ENCODE measurements around the gene RRP1B.
"Not testable (repeated sequence)": the region's sequence is repeated elsewhere in the genome, so short reads cannot be mapped to it uniquely, and the experiment has no call there.

RRP1B gene

GRCh38 chr21:43659136-43660000 lies at the start of gene RRP1B, which contains the start of gene HSF2BP:
RRP1B (plus strand) TSS chr21:43659560; CDS start chr21:43659665, 105 bp downstream.
HSF2BP (minus strand) TSS chr21:43659488; CDS start chr21:43658096, 1,392 bp downstream.
- DNase-seq (ENCODE audit: low spot score), result peak; percentile 90

GRCh38 chr21:43611598-43612369 lies 47.6 kb upstream of the RRP1B start:
- peak; percentile 76 for DNase-seq (ENCODE audit: low spot score)

GRCh38 chr21:43613755-43614638 lies 45.4 kb upstream of the RRP1B start:
- DNase-seq (ENCODE audit: low spot score), result no peak

GRCh38 chr21:43614839-43615238 lies 44.5 kb upstream of the RRP1B start:
- no peak for DNase-seq (ENCODE audit: low spot score)

GRCh38 chr21:43616861-43617260 lies 42.5 kb upstream of the RRP1B start:
- DNase-seq (ENCODE audit: low spot score), result not testable (repeated sequence)

DNA sequence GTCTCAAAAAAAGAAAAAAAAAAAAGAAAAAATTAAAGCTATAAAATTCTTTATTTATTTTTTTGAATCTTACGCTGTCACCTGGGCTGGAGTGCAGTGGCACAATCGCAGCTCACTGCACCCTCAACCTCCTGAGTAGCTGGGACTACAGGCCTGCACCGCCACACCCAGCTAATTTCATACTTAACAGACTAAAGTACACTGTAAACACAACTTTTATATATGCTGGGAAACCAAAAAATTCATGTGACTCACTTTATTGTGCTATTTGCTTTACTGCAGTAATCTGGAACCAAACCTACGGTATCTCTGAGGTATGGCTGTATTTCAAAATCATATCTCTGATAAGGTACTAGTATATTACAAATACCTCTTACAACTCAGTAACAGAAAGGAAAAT lies 40.4 kb upstream of the RRP1B start:
- DNase-seq (ENCODE audit: low spot score), result no peak

DNA sequence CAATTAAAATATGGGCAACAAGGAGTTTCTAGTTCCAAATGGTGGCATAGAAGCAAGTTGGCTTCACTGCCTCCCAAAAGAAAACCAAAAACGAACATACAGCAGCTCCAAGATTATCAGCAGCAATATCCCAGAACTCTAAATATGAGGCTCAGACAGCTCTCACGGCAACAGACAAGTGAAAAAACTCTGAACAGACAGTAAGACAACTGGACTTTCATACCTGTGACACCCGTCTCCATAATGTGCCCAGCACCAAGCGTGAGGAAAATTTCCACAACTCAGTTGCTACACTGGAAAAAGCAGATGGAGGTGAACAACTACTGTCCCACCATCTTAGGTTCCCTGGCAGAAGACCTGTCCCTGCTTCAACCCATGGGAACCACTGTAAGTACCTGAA lies 40.0 kb upstream of the RRP1B start:
- no peak for DNase-seq (ENCODE audit: low spot score)

DNA sequence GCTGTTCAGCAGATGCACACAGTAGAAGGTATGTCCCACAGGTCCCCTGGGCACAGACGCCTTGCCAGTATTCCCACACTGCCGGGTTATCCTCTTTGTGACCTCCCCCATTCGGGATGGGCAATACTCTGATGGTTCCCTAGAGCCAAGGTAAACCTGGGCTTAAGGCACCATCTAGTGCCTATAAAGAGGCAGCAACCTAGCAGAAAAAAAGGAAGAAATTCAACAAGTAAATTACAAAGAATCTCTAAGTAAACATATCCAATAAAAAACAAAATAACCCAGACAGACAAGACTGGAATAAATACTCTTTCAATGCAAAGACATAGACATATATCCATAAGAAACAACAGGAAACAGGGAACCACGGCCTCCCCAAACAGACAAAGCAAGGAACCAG lies 39.5 kb upstream of the RRP1B start:
- no peak for DNase-seq (ENCODE audit: low spot score)

DNA sequence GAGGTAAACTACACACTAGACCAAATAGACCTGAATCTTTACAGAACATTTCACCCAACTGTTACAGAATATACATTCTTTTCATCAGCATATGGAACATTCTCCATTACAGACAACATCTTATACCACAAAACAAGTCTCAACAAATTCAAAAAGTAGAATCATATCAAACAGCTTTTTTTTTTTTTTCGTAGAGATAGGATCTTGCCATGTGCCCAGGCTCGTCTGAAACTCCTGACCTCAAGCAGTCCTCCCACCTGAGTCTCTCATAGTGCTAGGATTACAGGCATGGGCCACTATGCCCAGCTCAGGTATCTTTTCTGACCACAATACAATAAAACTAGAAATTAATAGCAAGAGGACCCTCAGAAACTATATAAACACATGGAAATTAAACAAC lies 36.6 kb upstream of the RRP1B start:
- no peak for DNase-seq (ENCODE audit: low spot score)

GRCh38 chr21:43623588-43623987 lies 35.8 kb upstream of the RRP1B start:
- no peak for DNase-seq (ENCODE audit: low spot score)

DNA sequence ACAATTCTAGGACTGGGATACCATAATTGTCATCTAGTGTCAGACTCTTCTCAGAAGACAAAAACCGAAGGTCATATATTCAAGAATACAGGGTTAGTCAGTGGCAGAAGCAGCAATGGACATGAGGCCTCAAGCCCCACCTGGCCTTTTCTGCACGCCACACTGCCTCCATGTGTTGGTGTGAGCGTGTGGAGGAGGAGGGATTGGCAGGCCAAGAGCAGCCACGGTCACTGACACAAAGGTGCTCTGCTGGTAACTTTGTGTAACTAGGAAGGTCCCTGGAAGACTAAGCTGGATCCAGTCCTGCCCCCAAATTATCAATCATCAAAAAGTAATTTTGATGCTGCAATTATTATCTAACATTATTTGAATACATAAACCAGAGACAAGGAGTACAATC lies 35.0 kb upstream of the RRP1B start:
- DNase-seq (ENCODE audit: low spot score), result no peak

- DNase-seq (ENCODE audit: low spot score), result no peak
These were observed 33.0 kb upstream of the RRP1B start for GRCh38 chr21:43626390-43626789.

- no peak for DNase-seq (ENCODE audit: low spot score)
These were observed 31.8 kb upstream of the RRP1B start for GRCh38 chr21:43627527-43627926.

DNA sequence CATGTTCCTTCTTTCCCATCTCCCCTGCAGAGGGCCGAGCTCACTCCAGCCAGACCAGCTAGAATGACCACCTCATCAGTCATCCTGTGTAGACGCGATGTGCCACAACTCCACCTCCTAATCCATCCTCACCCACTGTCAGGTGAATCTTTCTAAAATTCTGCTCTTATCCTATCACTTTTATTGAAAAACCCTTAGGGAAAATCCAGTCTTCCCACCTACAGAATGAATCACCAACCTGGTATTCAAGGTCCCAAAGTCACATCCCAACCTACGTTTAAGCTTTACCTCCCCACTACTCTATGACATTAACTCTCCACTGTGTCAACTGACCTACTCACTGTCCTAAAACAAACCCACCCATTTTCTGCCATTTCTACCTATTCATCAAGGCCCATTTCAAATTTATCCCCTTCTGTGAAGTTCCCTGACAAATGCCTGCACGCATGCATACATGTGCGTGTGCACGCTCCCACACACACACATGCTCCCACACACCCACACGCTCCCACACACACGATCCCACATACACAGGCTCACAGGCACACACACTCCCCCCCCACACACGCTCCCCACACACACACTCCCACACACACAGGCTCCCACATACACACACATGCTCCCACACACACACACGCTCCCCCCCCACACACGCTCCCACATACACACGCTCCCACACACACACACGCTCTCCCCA lies 27.8 kb upstream of the RRP1B start:
- DNase-seq (ENCODE audit: low spot score), result no peak

DNA sequence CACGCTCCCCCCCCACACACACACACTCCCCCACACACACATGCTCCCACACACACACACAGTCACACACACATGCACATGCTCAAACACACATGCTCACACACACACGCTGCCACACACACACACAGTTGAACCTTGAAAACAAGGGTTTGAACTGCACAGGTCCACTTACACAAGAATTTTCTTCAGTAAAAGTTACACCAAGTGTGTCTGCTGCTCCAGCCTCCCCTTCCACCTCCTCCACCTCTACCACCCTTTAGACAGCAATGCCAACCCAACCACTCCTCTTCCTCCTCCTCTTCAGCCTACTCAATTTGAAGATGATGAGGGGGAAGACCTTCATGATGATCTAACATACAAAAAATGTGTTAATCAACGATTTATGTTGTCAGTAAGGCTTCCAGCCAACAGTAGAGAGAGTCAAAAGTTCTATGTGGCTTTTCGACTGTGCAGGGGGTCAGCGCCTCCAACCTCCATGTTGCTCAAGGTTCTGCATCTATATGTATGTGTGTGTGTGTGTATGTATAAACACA lies 26.9 kb upstream of the RRP1B start:
- no peak for DNase-seq (ENCODE audit: low spot score)

DNA sequence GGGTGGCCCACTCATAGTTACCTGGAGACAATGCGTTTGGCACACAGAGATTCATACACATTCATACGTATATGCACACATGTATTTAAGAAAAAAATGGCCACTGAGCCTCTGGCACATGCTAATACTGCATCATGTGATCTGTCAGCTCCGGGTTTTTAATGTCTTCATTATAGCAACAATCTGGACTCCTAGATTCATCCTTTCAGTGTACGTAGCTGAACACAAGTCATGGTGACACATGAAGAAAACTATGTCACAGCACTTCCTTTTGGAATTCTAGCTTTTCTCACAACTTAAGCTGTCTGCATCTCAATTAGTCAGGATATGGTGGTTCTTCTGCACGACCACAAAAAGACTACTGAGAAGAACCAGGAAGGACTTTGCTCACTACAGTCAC lies 24.7 kb upstream of the RRP1B start:
- DNase-seq (ENCODE audit: low spot score), result no peak

DNA sequence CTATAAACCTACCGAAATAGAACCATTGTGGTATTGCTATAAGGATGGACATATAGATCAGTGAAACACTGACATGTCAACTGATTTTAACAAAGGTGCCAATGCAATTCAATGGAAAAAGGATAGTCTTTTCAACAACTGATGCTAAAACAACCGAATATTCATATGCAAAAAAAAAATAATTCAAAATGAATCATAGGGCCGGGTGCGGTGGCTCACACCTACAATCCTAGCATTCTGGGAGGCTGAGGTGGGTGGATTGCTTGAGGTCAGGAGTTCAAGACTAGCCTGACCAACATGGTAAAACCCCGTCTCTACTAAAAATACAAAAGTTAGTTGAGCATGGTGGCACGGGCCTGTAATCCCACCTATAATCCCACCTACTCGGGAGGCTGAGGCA lies 23.9 kb upstream of the RRP1B start:
- no peak for DNase-seq (ENCODE audit: low spot score)

GRCh38 chr21:43637530-43638158 lies 21.7 kb upstream of the RRP1B start:
- no peak for DNase-seq (ENCODE audit: low spot score)

DNA sequence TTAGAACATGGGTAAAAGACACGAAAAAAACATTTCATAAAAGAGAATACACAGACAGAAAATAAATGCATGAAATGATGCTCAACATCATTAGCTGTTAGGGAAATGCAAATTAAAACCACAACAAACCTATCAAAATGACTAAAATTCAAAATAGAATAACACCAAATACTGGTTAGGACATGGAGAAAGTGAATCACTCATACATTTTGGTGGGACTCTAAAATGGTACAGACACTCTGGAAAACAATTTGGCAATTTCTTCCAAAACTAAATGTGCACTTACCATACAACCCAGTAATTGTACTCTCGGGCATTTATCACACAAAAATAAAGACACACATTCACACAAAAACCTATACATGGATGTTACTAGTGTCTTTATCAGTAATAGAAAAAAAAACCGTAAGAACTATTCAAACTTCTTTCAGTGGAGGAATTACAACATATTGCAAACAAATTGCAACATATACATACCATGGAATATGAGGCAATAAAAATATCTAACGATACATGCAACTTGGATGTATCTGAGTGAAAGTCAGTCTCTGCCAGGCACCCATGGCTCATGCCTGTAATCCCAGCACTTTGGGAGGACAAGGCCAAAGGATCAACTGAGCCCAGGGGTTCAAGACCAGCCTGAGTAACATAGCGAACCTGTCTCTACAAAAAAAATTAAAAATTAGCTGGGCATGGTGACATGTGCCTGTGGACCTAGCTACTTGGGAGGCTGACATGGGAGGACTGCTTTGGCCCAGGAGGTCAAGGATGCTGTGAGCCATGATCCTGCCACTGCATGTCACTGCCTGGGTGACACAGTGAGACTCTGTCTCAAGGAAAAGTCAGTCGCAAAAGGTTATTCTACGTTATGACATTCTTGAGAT lies 19.6 kb upstream of the RRP1B start:
- DNase-seq (ENCODE audit: low spot score), result no peak

DNA sequence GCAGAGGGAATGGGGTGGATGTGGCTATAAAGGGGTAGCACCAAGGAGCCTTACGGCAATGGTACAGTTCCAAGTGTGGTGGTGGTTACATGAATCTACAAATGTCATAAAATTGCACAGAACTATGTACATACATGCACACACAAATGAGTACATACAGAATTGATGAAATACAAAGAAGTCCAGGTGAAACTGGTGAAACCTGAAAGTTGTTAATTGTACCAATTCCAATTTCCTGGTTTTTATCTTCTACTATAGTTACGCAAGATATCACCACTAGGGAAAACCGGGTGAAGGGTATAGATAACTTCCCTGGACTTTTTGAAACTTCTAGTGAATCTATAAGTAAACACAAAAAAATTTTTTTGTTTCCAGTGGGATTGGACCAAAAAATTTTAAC lies 19.0 kb upstream of the RRP1B start:
- no peak for DNase-seq (ENCODE audit: low spot score)
